HepG2 (cell line): ENCODE measurements around the gene SP140L. TPM values are rescaled to one million over a fixed set of nuclear protein-coding genes. Genes with fewer than 3 reads are reported as not detected.

Source experiments
- ADNP ChIP-seq: sonication (generic); formaldehyde crosslinking; IDR thresholded peaks from 2 replicates; pipeline ENCODE4 v1.4.0; 2020; ENCODE audit warnings: missing genetic modification reagents
- CBFB ChIP-seq: sonication (generic); formaldehyde crosslinking; IDR thresholded peaks from 2 replicates; pipeline ENCODE4 v1.4.0; 2020; ENCODE audit warnings: missing genetic modification reagents
- DMTF1 ChIP-seq: sonication (generic); formaldehyde crosslinking; IDR thresholded peaks from 2 replicates; pipeline ENCODE4 v1.4.0; 2020; ENCODE audit warnings: mild to moderate bottlenecking, missing genetic modification reagents
- ETV6 ChIP-seq: sonication (generic); formaldehyde crosslinking; conservative IDR thresholded peaks from 2 replicates; pipeline ENCODE4 v1.4.0; 2020; ENCODE audit warnings: missing genetic modification reagents
- GABPB1 ChIP-seq: IDR thresholded peaks from 2 replicates; pipeline ENCODE4 v1.6.1; 2016; ENCODE audit warnings: mild to moderate bottlenecking, missing genetic modification reagents, moderate library complexity, missing compliant biosample characterization
- GMEB2 ChIP-seq: IDR thresholded peaks from 2 replicates; pipeline ENCODE4 v1.6.1; 2016; ENCODE audit warnings: missing biosample characterization, missing genetic modification reagents, low read depth
- IRF9 ChIP-seq: sonication (generic); formaldehyde crosslinking; IDR thresholded peaks from 2 replicates; pipeline ENCODE4 v1.8.0; 2022; ENCODE audit warnings: missing genetic modification reagents, mild to moderate bottlenecking, borderline replicate concordance
- MLXIP ChIP-seq: sonication (generic); formaldehyde crosslinking; IDR thresholded peaks from 2 replicates; pipeline ENCODE4 v1.9.0; 2021; ENCODE audit warnings: missing genetic modification reagents, borderline replicate concordance
- PPARG ChIP-seq: conservative IDR thresholded peaks from 2 replicates; pipeline ENCODE4 v1.6.1; 2016; ENCODE audit warnings: missing biosample characterization, missing genetic modification reagents
- SRSF9 ChIP-seq: fragments of 200-400 bp; formaldehyde crosslinking; IDR thresholded peaks from 2 replicates; pipeline ENCODE4 v1.6.1; 2018; ENCODE audit warnings: borderline replicate concordance, mild to moderate bottlenecking, low read depth, low read length; ENCODE audit not compliant: insufficient read depth, poor library complexity, severe bottlenecking
- TBX3 ChIP-seq: fragments of 450-650 bp; IDR thresholded peaks from 2 replicates; pipeline ENCODE4 v1.6.1; 2017; ENCODE audit warnings: antibody characterized with exemption, mild to moderate bottlenecking, inconsistent platforms, borderline replicate concordance
- TEF ChIP-seq: sonication (generic); formaldehyde crosslinking; IDR thresholded peaks from 2 replicates; pipeline ENCODE4 v1.5.0; 2020; ENCODE audit warnings: missing genetic modification reagents
- TFDP1 ChIP-seq: IDR thresholded peaks from 2 replicates; pipeline ENCODE4 v1.6.1; 2016; ENCODE audit warnings: missing compliant biosample characterization, missing genetic modification reagents, borderline replicate concordance
- U2AF1 ChIP-seq: fragments of 200-400 bp; formaldehyde crosslinking; optimal IDR thresholded peaks from 2 replicates; pipeline ENCODE3; 2017; ENCODE audit warnings: mild to moderate bottlenecking, low read depth, low read length
- ZBTB26 ChIP-seq: IDR thresholded peaks from 2 replicates; pipeline ENCODE4 v1.6.1; 2016; ENCODE audit warnings: missing compliant biosample characterization, missing genetic modification reagents, borderline replicate concordance
- ZFP90 ChIP-seq: sonication (generic); formaldehyde crosslinking; IDR thresholded peaks from 2 replicates; pipeline ENCODE4 v1.8.0; 2022; ENCODE audit warnings: missing genetic modification reagents, mild to moderate bottlenecking, inconsistent platforms, borderline replicate concordance
- ZNF225 ChIP-seq: sonication (generic); formaldehyde crosslinking; IDR thresholded peaks from 2 replicates; pipeline ENCODE4 v1.4.0; 2020; ENCODE audit warnings: mild to moderate bottlenecking, missing genetic modification reagents
- ZNF652 ChIP-seq: IDR thresholded peaks from 2 replicates; pipeline ENCODE4 v1.6.1; 2016; ENCODE audit warnings: low read depth, borderline replicate concordance
- ZSCAN25 ChIP-seq: sonication (generic); formaldehyde crosslinking; IDR thresholded peaks from 2 replicates; pipeline ENCODE4 v1.8.0; 2022; ENCODE audit warnings: mild to moderate bottlenecking, missing genetic modification reagents
- polyA plus RNA-seq, 8 experiments: library from polyadenylated mRNA; depleted of rRNA in 3 of 8; stranded (reverse) in 7 of 8; unstranded in 1 of 8; fragments of >200 nt; fragmentation: Illumina TruSeq in 4 of 8; extraction: Trizol in 4 of 8; gene quantifications; 2 replicates each; pipeline versions ENCODE4 v1.2.1 to v1.2.3, GENCODE V29; 2011 to 2016; ENCODE audit warnings: low read depth in 4 of 8, missing spikeins in 1 of 8, mixed read lengths in 1 of 8; ENCODE audit not compliant: insufficient read depth in 1 of 8
- total RNA-seq, 5 experiments: library from RNA; depleted of rRNA; stranded (reverse); fragments of >200 nt; fragmentation: Illumina TruSeq; extraction: Trizol; gene quantifications; 2 replicates each; pipeline ENCODE4 v1.2.3, GENCODE V29; 2016; ENCODE audit warnings: low read depth in 1 of 5

The SP140L gene
- total and polyA plus RNA-seq, 2 of the 13 experiments (the other 11 are each of a cell fraction or from before 2014, with no cell fraction given) = 10.9 to 17.5 TPM

GRCh38 chr2:230356084-230356483 is 29.1 kb downstream of the SP140L start (continued):
- TF ChIP-seq GMEB2 (CRISPR knock-in tag) (no peak), ZSCAN25 (no peak), MLXIP (CRISPR knock-in tag) (no peak), TBX3 (no peak), SRSF9 (no peak), PPARG (0 out of 2 replicates have a peak, but pooled peaks have one; percentile 47), DMTF1 (CRISPR knock-in tag) (no peak), TEF (CRISPR knock-in tag) (0 out of 2 replicates have a peak, but pooled peaks have one; percentile 38), IRF9 (no peak), ZBTB26 (CRISPR knock-in tag) (no peak), CBFB (CRISPR knock-in tag) (no peak), U2AF1 (no peak), GABPB1 (no peak), ZFP90 (CRISPR knock-in tag) (no peak), TFDP1 (CRISPR knock-in tag) (no peak), ZNF225 (no peak), ZNF652 (CRISPR knock-in tag) (peak; percentile 97), ADNP (no peak), ETV6 (CRISPR knock-in tag) (no peak)
